ENCODE measurements around the gene SORT1.
"Not testable (repeated sequence)": the region's sequence is repeated elsewhere in the genome, so short reads cannot be mapped to it uniquely, and the experiment has no call there.

The SORT1 gene

DNA sequence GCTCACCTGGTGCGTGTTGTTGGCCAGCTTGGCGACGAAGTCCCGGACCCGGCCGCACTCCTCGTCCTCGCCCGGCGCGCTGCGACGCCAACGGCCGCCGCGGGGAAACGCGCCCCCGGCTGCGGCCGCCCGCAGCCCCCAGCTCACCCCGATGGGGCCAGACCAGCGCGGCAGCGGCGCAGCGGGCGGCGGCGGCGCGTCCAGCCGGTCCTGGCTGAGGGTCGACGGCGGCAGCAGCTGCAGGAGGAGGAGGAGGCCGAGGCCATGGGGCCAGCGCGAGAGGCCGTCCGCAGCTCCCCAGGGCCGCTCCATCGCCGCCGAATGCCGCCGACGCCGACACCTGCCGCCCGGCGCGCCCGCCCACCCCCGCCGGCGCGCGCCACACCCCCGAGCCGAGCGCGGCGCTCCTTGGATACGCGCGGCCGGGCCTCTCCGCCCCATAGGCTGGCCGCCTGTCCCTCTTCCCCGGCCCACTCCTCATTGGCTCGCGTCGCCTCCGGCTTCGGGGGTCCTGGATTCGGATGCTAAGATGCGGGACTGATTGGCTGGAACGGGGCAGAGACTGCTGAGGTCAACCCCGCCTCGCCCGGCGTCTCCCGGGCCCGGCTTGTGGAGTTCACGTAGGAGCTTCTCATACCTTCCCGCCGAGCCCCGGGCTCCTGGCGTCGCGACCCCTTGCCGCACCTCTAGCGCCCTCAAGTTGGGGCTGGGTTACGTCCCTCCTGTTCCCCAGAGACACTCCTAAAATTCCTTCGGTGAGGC is at the start of gene SORT1:
TSS of gene SORT1 (minus strand) at position 338 of the 762 bp plus-strand sequence. CDS start at position 312, 26 bp downstream.
- peak; percentile 93 for DNase-seq

GRCh38 chr1:109445949-109446695 is 48.4 kb upstream of the SORT1 start:
- DNase-seq: not testable (repeated sequence)

DNA sequence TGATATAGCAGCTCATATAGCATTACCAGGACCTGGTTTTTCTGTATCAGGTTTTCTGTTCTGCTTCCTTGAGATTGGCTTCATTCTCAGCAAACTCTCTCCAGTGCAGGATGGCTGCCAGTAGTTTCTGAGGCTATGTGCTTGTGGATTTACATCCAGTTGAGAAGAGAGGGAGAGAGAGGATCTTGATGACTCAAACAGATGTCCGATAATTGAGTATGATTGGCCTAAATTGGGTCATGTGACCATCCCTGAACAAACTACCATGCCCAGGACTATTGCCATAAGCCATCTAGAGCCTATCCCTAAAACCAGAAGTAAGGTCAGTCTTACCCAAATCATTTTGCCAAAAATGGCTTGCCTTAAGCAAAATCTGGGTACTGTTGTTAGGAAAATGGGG is 46.6 kb upstream of the SORT1 start:
- no peak for DNase-seq

GRCh38 chr1:109443476-109443875 is 45.8 kb upstream of the SORT1 start:
- DNase-seq: no peak

GRCh38 chr1:109441069-109441468 is 43.4 kb upstream of the SORT1 start:
- DNase-seq: no peak

DNA sequence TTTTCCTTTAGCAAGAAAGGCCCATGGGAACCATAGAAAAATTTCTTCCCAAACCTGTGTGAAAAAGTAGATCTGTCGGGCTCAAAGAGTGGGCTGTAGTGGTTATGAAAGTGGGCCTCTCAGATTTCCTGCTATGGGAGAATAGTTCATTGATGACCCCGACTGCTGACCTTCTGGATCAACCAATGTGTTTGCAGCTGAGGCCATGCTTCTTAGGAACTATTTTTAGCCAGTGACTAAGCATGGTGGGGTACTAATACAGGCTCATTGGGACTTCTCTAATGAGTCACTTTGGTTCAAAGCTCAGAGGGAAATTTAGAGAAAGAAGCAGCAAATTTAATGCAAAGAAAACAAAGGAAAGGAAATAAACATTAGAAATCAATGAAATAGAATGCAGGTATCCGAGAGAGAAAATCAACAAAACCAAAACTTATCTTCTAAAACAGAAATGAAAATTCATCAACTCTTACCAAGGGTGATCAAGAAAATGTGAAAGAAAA is 41.1 kb upstream of the SORT1 start:
- no peak for DNase-seq

DNA sequence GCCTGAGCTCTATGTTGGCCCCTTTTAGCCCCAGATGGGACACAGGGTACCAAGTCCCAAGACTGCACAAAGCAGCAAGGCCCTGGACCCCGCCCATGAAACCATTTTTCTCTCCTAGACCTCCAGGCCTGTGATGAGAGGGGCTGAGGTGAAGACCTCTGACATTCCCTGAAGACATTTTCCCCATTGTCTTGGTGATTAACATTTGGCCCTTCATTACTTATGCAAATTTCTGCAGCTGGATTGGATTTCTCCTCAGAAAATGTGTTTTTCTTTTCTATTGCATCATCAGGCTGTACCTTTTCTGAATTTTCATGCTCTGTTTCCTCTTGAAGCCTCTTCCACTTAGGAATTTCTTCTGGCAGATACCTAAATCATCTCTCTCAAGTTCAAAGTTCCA is 36.8 kb upstream of the SORT1 start:
- DNase-seq: no peak

DNA sequence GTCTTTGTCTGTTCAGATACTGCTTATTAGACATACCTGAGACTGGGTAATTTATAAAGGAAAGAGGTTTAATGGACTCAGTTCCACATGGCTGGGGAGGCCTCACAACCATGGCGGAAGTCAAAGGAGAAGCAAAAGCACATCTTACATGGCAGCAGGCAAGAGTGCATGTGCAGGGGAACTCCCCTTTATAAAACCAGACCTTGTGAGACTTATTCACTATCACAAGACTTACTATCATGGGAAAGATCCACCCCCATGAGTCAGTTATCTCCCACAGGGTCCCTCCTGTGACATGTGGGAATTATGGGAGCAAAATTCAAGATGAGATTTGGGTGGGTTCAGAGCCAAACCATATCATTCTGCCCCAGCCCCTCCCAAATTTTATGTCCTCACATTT is 35.6 kb upstream of the SORT1 start:
- no peak for DNase-seq

GRCh38 chr1:109432336-109432735 is 34.6 kb upstream of the SORT1 start:
- no peak for DNase-seq

GRCh38 chr1:109427171-109427467 is 29.4 kb upstream of the SORT1 start:
- no peak for DNase-seq

DNA sequence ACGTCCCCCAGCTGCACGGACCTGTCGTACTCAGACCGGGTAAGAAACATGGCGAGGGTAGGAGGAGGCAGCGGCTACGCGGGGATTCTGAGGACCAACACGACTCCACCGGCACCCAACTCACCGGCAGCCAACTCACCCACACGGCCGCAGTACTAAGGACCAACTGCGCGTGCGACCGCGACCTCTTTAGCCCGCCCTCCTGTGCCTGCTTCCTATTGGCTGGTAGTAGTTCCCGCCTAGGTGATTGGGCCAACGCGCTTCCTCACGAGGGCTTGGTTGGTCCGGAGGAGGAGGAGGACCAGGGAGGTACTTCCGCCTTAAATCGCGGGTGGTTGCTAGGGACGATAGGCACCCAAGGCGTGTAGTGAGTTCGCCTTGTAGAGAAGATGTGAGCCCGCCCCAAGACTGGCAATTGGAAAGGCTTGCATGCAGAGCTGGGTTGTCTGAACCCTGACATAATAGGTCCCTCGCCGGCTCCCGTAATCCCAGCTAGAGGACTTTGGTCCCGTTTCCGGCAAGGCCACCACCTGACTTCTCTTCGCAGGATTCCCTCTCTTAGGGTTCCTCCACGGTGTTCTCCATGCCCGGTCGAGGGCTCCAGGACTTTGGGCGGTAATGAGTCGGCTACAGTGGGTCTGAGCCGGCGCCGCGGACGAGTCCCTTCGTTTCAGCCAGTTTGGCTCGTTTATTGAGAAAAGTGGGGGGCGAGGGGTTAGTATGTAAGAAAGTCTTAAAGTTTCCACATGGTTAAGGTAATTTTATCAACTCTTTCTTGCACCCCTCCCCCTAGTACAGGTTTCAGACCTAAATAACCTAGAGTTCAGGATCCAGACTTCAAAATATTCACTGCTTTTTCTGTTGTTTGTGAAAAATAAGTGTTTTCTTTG is 28.8 kb upstream of the SORT1 start, which contains the start of gene PSMA5:
TSS of gene PSMA5 (minus strand) at position 168 of the 890 bp plus-strand sequence. CDS start at position 50, 118 bp downstream.
- peak; percentile 98 for DNase-seq

GRCh38 chr1:109425391-109426280 is 27.9 kb upstream of the SORT1 start:
- peak; percentile 28 for DNase-seq

- DNase-seq: no peak
Measured at GRCh38 chr1:109423498-109423897, 25.8 kb upstream of the SORT1 start.

DNA sequence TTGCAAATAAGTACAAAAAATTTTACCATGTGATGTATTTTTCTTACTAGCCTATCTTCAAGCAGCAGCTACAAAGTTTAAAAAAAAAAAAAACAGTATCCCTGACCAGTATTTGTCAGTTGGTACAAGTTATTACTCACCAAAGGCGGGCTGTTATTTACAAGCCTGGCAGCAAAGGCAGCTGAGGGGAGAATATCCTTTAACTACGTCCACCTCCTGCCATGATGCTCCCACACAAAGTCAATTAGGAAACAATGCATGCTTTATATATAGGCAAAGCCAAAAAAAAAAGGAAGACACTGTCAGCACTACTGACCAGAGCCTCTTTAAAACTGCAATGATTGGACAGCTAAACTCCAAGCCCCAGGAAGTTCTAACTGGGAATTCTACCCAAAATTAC is 14.8 kb upstream of the SORT1 start:
- no peak for DNase-seq

DNA sequence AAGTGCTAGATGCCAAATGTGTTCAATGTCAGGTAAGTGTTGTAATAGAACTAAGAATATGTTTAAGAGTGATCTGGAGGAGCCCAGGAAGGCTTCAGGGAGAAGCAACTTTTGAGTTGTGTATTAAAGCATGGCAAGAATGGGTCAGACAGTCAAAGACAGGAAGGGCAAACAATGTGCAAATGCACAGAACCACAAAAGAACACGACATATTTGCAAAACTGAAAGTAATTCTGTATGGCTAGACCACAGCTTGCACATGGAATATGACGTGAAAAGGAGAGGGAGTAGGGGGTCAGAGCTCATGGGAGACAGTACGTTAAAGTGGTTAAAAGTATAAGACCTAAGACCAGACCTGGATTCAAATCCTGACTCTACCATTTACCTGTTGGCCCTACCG is 7.1 kb upstream of the SORT1 start:
- no peak for DNase-seq

DNA sequence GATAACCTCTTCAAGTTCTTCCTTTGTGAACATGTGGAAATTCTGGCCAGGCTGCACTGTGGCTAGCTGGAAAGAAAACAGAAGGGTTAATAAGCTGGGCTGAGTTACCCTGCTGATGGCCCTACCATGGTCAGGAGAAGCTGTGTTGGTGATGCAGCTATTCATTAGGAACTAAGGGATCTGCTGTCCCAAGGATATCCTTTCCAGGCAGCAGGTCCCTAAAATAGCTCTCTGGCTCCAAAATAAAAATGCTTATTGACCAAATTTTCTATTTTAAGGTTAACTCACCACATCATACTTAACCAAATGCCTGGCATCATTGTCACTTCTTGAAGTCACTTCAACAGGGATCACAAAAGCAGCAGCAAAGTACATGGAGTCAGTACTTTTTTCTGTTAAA is 4.3 kb upstream of the SORT1 start:
- DNase-seq: no peak

- DNase-seq: no peak
Measured at GRCh38 chr1:109400035-109400655, 2.4 kb upstream of the SORT1 start.

DNA sequence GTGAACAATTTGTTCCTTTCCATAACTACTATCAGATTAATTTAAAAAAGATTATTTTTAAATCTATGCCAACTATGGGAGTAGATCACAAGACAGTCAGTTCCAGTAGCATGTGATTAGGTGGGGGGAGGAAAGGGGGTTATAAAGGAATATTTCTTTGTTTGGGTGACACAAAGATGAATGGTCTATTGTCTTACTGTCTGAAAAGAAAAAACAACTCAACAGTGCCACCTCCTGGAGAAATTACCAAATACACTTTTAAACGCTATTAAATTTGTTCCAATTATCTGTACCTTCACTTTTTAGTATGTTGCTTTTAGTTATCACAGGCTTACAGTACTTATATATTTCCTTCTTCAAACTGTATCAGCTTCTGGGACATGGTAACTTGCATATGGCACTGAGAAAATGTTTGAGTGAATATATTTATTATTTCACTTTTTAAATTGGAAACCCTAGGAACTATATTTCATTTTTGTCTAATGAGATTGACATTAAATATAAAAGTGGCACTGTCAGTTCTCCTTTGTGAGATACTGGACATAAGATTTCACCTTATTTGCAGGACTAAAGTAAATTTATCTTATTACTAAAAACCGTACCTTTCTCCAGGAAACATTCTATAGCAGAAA is 1.7 kb upstream of the SORT1 start:
- DNase-seq: peak; percentile 58

- DNase-seq: peak; percentile 35
Measured at GRCh38 chr1:109398343-109399225, 866 bp upstream of the SORT1 start.

Data from NCI-H1092 treated with DMSO at 0.1 percent for 48 hours (cell line).